Lower lobe of right lung (tissue), 2 donors: Measurements from ENCODE around the gene DNAJC18. TPM values are rescaled to one million over a fixed set of nuclear protein-coding genes. Genes with fewer than 3 reads are reported as not detected.

Experiments
- ATAC-seq, 2 donors: fragments of 200-7000 bp; cut with Tn5 transposase; one replicate each; pipeline ENCODE4 v1.9.1; 2020 to 2022; ENCODE audit warnings: mild to moderate bottlenecking in 2 of 2, moderate library complexity in 2 of 2
- DNase-seq: peaks from one replicate; pipeline ENCODE4 v3.0.0-alpha.2; 2020
- H3K27ac ChIP-seq: fragments of 200-600 bp; one replicate; pipeline ENCODE4 v1.8.0; 2022
- H3K27me3 ChIP-seq: fragments of 200-600 bp; one replicate; pipeline ENCODE4 v1.8.0; 2022; ENCODE audit warnings: low read depth
- H3K36me3 ChIP-seq: fragments of 200-600 bp; one replicate; pipeline ENCODE4 v1.8.0; 2022; ENCODE audit warnings: mild to moderate bottlenecking
- H3K4me1 ChIP-seq: fragments of 200-600 bp; one replicate; pipeline ENCODE4 v1.8.0; 2022
- H3K4me3 ChIP-seq: fragments of 200-600 bp; one replicate; pipeline ENCODE4 v1.8.0; 2022; ENCODE audit warnings: mild to moderate bottlenecking
- H3K9me3 ChIP-seq: fragments of 200-600 bp; one replicate; pipeline ENCODE4 v1.8.0; 2022
- intact Hi-C: fragments of 100-400 bp; cut with DNase I; formaldehyde crosslinking; loops from one replicate; pipeline ENCODE4 v1.11.0; 2022
- total RNA-seq: library from RNA; stranded (reverse); fragmentation: NEBNext Ultra II Directional; extraction: Animal tissue kit (Norgen Biotek cat#: 25700); gene quantifications from one replicate; pipeline ENCODE4 v1.2.1, GENCODE V29; 2021
- TF ChIP-seq, protein P1 (sequence below): fragments of 200-600 bp; IDR thresholded peaks from one replicate; pipeline ENCODE4 v1.8.0; 2022; ENCODE audit warnings: antibody characterized with exemption, mild to moderate bottlenecking
- donor health status: DM: no; HTN: yes; CAD: no; lungs with severe emphysema.

DNAJC18 gene
- total RNA-seq, 1 donor from 2014 or later = 10.0 TPM

DNA sequence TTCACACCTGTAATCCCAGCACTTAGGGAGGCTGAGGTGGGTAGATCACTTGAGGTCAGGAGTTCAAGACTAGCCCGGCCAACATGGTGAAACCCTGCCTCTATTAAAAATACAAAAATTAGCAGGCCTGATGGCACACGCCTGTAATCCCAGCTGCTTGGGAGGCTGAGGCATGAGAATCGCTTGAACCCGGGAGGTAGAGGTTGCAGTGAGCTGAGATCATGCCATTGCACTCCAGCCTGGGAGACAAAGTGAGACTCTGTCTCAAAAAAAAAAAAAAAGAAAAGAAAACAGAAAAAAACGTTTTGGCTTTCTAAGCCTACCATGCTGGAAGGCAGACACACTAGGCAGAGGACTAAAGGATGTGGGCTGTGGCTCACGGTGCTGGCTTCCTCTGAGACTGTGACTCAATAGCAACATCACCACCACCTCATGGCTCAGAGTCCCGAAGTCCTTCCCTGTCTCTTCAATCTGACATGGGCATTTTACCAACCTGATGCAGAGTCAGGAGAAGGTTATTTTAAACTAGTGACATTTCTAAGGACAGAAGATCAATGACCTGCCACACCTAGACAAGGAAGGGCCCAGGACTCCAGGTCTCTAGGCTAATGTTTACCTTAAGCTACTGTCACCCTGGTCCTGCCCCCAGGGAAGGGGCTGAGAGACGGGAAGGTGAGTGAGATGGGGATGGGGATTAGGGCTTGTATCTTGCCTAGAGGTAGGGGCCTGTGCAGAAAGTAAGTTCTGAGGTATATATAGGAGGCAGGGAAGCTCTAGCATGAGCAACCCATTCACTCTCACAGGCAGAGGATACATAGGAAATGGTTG lies 19.5 kb upstream of the DNAJC18 start:
- Histone ChIP-seq H3K4me3 (peak overlapping the region; percentile 23), H3K9me3 (no peaks in the 10 kb centered on the region), H3K4me1 (peaks cover 34% of the 10 kb centered on the region), H3K27me3 (no peaks in the 10 kb centered on the region), H3K36me3 (peaks cover 15% of the 10 kb centered on the region), H3K27ac (peak overlapping the region; percentile 78)
- peak; percentile 66 for ATAC-seq
- TF ChIP-seq, protein P1, sequence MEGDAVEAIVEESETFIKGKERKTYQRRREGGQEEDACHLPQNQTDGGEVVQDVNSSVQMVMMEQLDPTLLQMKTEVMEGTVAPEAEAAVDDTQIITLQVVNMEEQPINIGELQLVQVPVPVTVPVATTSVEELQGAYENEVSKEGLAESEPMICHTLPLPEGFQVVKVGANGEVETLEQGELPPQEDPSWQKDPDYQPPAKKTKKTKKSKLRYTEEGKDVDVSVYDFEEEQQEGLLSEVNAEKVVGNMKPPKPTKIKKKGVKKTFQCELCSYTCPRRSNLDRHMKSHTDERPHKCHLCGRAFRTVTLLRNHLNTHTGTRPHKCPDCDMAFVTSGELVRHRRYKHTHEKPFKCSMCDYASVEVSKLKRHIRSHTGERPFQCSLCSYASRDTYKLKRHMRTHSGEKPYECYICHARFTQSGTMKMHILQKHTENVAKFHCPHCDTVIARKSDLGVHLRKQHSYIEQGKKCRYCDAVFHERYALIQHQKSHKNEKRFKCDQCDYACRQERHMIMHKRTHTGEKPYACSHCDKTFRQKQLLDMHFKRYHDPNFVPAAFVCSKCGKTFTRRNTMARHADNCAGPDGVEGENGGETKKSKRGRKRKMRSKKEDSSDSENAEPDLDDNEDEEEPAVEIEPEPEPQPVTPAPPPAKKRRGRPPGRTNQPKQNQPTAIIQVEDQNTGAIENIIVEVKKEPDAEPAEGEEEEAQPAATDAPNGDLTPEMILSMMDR = no peak
- DNase-seq = no peak
- intact Hi-C loops = no loop called here

DNA sequence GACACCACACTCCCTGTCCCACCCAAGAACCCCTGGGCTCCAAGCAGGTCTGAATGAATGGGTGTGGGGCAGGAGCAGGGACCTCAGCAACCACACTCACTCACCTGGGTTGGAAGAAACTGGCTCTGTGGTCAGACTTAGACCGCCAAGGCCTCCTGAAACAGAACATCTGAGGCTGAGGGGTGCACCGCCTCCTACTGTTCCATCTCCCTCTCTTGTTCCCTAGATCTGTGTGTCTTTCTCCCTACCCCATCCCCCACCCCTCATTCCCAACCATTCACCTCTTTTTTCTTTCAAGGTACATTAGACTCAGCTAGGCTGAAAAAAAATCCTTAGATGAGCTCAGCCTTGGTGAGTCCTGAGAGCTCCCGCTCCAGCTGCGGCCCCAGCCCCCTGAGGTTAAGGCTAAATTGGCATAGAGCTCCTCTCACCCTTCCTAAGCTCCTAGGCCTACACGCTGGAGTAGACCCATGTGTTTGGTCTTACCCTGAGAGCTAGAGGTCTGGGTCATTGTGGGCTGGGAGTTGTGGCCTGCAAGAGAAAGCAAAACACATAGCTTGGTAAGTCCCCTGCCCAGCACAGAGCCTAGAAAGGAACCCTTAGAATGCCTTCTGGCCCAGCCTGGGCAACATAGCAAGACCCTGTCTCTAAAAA lies 18.5 kb upstream of the DNAJC18 start:
- TF ChIP-seq, protein P1 = no peak
- DNase-seq (no peak), ATAC-seq (no peak)
- peaks cover 34% of the 10 kb centered on the region for H3K4me1 ChIP-seq
- intact Hi-C loops = no loop called here
- peaks cover 15% of the 10 kb centered on the region for H3K36me3 ChIP-seq
- H3K27me3 ChIP-seq = no peaks in the 10 kb centered on the region
- no peak overlapping the region for H3K27ac ChIP-seq
- H3K4me3 ChIP-seq = no peak overlapping the region
- H3K9me3 ChIP-seq = no peaks in the 10 kb centered on the region

DNA sequence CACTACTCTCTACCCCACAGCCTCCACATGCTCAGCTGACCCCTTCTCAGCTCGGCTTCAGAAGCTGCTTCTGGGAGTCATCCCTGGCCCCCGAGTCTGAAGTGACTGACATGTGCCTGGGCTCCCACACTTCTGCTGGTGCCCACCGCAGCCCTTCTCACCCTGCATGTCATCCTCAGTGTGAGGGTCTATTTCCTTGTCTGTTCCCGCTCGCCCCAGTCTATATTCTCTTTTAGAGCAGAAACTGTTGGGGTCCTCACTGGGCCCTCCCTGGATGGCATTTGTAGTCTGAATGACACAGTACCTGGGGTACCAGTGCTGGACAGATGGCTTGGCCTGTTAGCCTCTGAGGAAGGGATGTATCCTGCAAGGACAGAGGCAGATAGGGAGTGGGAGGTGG lies 17.9 kb upstream of the DNAJC18 start:
- no peaks in the 10 kb centered on the region for H3K9me3 ChIP-seq
- peaks cover 15% of the 10 kb centered on the region for H3K36me3 ChIP-seq
- no peak overlapping the region for H3K27ac ChIP-seq
- no peaks in the 10 kb centered on the region for H3K27me3 ChIP-seq
- TF ChIP-seq, protein P1 = no peak
- ATAC-seq (no peak), DNase-seq (no peak)
- intact Hi-C loops = no loop called here
- H3K4me3 ChIP-seq = no peak overlapping the region
- peaks cover 34% of the 10 kb centered on the region for H3K4me1 ChIP-seq

DNA sequence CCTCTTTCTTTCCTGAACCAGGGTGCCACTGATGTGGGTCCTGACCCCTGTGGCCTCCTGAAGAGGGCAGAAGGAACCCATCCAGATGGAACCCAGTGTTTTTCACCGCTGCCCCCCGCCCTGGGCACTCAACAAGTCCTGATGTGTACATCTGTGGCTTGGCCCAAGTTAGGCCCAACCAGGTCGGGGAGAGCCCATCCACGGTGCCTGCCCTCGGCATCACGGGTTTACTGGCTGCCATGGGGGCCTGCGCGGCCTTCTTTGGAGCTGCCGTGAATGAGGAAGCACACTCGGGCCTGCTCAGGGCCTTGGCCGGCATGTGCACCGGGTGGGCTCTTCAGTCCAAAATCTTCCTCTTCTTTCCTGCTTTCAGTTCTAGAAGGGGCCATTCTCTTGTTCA lies 17.5 kb upstream of the DNAJC18 start:
- Histone ChIP-seq H3K36me3 (peaks cover 15% of the 10 kb centered on the region), H3K27me3 (no peaks in the 10 kb centered on the region), H3K4me3 (no peak overlapping the region), H3K4me1 (peaks cover 34% of the 10 kb centered on the region), H3K27ac (no peak overlapping the region), H3K9me3 (no peaks in the 10 kb centered on the region)
- intact Hi-C loops = no loop called here
- ATAC-seq = no peak
- TF ChIP-seq, protein P1 = no peak
- no peak for DNase-seq

DNA sequence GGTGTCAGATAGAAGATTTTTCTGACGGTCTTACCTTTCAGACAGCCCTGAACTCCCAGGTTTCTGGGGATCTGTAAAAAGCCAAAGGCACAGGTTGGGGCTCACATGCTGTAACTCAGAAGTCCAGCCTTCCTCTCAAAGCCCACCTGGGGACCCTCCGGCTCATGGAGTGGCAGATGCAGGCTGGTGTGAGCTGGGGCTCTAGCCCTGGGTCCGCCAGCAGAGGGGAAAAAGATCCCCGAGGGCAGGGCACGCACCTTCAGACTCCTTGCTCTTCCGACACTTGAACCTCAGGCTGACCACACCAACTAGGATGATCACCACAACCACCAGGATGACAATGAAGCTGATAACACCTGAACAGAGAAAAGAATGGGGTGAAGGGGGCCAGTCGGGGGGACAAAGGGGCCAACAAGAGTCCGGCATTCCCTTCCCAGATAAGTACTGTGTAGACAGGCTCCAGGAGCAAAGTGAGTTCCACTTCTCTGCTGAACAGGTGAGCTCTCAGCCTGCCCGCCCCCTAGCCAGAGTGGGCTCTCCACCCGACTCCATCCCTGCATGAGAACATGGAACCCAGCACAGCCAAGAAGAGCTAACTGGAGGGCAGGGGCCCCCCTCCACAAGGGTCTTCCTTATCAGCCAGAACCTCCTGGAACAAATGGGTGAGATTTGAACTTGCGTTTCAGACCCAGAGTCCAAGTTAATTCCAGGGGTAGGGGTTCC lies 15.4 kb upstream of the DNAJC18 start:
- DNase-seq (no peak), ATAC-seq (no peak)
- TF ChIP-seq, protein P1 = no peak
- intact Hi-C loops = no loop called here
- H3K27me3 ChIP-seq = no peaks in the 10 kb centered on the region
- peaks cover 21% of the 10 kb centered on the region for H3K4me1 ChIP-seq
- H3K9me3 ChIP-seq = no peaks in the 10 kb centered on the region
- peaks cover 15% of the 10 kb centered on the region for H3K36me3 ChIP-seq
- no peak overlapping the region for H3K4me3 ChIP-seq
- no peak overlapping the region for H3K27ac ChIP-seq
